Activated naive CD8-positive, alpha-beta T cell treated with anti-CD3 and anti-CD28 coated beads for 36 hours (primary cell): ENCODE results near the gene ACO1. TPM values are rescaled to one million over a fixed set of nuclear protein-coding genes. Genes with fewer than 3 reads are reported as not detected.

Experiments used
- DNase-seq: peaks from one replicate; pipeline ENCODE4 v3.0.0; 2021
- H3K27ac Mint-ChIP-seq: one replicate; pipeline ENCODE4 v1.8.0; 2022; ENCODE audit warnings: mild to moderate bottlenecking, moderate library complexity, mixed read lengths
- H3K27me3 Mint-ChIP-seq: one replicate; pipeline ENCODE4 v1.8.0; 2022; ENCODE audit warnings: mild to moderate bottlenecking, mixed read lengths
- H3K36me3 Mint-ChIP-seq: one replicate; pipeline ENCODE4 v1.8.0; 2021; ENCODE audit warnings: mild to moderate bottlenecking, mixed read lengths
- H3K4me1 Mint-ChIP-seq: one replicate; pipeline ENCODE4 v1.8.0; 2021; ENCODE audit warnings: mixed read lengths
- H3K4me3 Mint-ChIP-seq: one replicate; pipeline ENCODE4 v1.8.0; 2022; ENCODE audit warnings: mild to moderate bottlenecking, moderate library complexity, mixed read lengths
- H3K9me3 Mint-ChIP-seq: one replicate; pipeline ENCODE4 v1.8.0; 2022; ENCODE audit warnings: mixed read lengths
- total RNA-seq, 2 experiments: library from RNA; stranded (reverse); gene quantifications; one replicate each; pipeline ENCODE4 v1.2.3, GENCODE V29; 2021

ACO1 gene
- total RNA-seq, 2 experiments from 2014 or later = 16.3 to 16.7 TPM

- Mint-ChIP-seq H3K27me3 (no peaks in the 10 kb centered on the region), H3K4me3 (no peak overlapping the region), H3K4me1 (peaks cover 2% of the 10 kb centered on the region), H3K36me3 (peaks cover 6% of the 10 kb centered on the region), H3K27ac (no peak overlapping the region), H3K9me3 (no peaks in the 10 kb centered on the region)
- no peak for DNase-seq
These were observed 38.9 kb downstream of the ACO1 start for GRCh38 chr9:32423371-32423770.

DNA sequence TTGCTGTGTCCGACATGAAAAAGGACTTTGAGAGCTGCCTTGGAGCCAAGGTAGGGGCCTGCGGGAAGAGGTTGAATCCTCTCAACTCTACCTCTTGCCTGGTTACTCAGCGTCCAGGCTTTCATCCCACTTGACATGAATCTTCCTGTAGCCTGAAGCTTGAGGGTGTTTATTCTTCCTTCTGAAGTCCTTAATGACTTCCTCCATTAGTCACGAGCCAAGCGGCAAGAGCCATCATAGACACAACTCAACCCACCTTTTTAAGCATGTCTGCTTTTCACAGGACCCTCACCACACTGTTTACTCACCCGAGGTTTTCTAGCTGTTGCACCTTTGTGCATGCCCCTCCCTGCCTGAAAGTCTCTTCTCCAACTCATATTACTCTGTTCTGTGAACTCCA is 40.2 kb downstream of the ACO1 start:
- no peak overlapping the region for H3K4me3 Mint-ChIP-seq
- H3K36me3 Mint-ChIP-seq = peaks cover 6% of the 10 kb centered on the region
- DNase-seq = no peak
- no peak overlapping the region for H3K27ac Mint-ChIP-seq
- no peaks in the 10 kb centered on the region for H3K27me3 Mint-ChIP-seq
- peaks cover 2% of the 10 kb centered on the region for H3K4me1 Mint-ChIP-seq
- H3K9me3 Mint-ChIP-seq = no peaks in the 10 kb centered on the region

DNA sequence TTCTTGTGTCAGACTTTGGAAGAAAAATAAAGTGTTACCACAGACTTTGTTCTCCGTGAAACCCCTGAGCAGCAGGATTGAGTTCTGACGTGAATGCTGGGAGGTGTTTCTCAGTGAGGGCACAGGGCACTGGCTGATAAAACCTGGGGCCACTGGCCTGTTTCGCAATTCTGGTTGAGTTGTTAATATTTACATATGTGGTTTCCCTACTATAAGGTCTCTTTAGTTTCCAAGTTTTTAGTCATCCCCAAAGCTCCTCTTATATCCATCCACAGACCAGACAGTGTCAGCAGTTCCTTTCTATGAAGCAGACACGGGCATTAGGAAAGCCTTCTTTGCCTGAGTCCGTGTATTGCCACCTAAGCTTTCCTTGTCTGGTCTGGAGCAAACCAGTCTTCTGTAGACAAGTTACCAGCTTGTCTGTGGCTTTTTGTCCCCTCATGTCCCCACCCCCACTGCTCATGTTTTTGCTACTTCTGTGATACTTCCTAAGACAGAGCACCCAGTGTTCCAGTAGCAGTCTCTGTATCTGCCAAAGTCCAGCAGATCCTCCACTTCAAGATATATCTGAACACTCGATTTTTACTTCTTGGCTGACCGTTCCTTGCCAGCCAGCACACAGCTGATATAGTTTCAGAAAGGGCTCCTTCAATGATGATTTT is 42.0 kb downstream of the ACO1 start:
- no peak for DNase-seq
- no peak overlapping the region for H3K27ac Mint-ChIP-seq
- H3K4me1 Mint-ChIP-seq = peaks cover 2% of the 10 kb centered on the region
- H3K4me3 Mint-ChIP-seq = no peak overlapping the region
- peaks cover 6% of the 10 kb centered on the region for H3K36me3 Mint-ChIP-seq
- no peaks in the 10 kb centered on the region for H3K27me3 Mint-ChIP-seq
- no peaks in the 10 kb centered on the region for H3K9me3 Mint-ChIP-seq

DNA sequence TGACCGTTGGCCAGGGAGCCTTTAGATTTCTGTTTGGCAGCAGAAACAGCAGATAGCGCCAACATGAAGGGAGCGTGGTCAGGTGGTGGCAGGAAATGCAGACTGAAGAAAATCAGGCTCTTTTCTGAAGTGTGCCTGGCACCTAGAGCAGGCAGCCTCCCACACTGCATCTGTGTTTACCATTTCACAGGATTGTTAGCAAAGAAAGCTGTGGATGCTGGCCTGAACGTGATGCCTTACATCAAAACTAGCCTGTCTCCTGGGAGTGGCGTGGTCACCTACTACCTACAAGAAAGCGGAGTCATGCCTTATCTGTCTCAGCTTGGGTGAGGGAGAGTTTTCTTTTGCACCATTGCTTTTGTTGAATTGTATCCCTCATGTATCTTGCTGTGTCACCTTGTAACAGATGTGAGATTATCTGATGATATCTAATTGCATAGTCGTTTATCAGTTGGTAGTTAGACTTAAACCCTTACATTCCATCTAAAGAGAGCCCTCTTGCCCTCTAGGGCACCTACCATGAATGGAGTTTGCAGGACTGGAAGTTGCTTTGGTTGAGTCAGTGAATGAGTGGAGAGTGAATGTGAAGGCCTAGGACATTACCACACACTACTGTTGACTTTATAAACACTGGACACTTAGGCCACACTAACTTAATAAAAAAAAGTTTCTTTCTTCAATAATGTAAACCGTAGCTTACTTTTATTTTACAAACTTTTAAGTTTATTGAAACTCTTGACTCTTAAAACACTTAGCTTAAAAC is 42.8 kb downstream of the ACO1 start:
- no peaks in the 10 kb centered on the region for H3K9me3 Mint-ChIP-seq
- no peaks in the 10 kb centered on the region for H3K27me3 Mint-ChIP-seq
- H3K4me3 Mint-ChIP-seq = no peak overlapping the region
- H3K36me3 Mint-ChIP-seq = peaks cover 6% of the 10 kb centered on the region
- DNase-seq = no peak
- H3K4me1 Mint-ChIP-seq = peaks cover 2% of the 10 kb centered on the region
- no peak overlapping the region for H3K27ac Mint-ChIP-seq

DNA sequence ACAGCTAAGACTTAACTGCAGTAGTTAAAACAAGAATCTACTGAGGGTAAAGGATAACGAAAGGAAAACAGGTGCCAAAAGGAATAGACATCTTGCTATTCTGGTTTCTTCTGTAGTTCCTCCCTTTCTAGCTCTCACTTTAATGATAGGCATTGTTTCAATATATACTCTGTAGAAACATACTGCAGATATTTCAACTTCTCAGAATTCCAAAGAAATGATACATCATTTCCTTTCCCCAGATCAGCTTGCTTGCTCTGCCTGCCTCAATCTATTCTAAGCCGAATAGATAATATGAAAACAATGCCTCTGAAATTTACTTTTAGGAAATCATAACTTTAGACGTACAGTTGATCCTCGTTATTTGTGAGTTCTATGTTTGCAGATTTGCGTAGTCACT is 46.3 kb downstream of the ACO1 start:
- Mint-ChIP-seq H3K27me3 (no peaks in the 10 kb centered on the region), H3K4me3 (no peak overlapping the region)

GRCh38 chr9:32431196-32431595 is 46.8 kb downstream of the ACO1 start:
- DNase-seq = no peak
- Mint-ChIP-seq H3K9me3 (no peaks in the 10 kb centered on the region), H3K27ac (no peak overlapping the region), H3K27me3 (no peaks in the 10 kb centered on the region), H3K4me3 (no peak overlapping the region), H3K4me1 (no peaks in the 10 kb centered on the region), H3K36me3 (no peaks in the 10 kb centered on the region)

More for the DNA sequence above, 46.3 kb downstream of the ACO1 start:
- Mint-ChIP-seq H3K9me3 (no peaks in the 10 kb centered on the region), H3K27ac (no peak overlapping the region), H3K4me1 (peaks cover 2% of the 10 kb centered on the region), H3K36me3 (peaks cover 1% of the 10 kb centered on the region)
- no peak for DNase-seq

- Mint-ChIP-seq H3K27me3 (no peaks in the 10 kb centered on the region), H3K4me3 (no peak overlapping the region), H3K27ac (no peak overlapping the region), H3K4me1 (no peaks in the 10 kb centered on the region), H3K9me3 (no peaks in the 10 kb centered on the region), H3K36me3 (no peaks in the 10 kb centered on the region)
- peak; percentile 21 for DNase-seq
These were observed 47.6 kb downstream of the ACO1 start for GRCh38 chr9:32431940-32432555.

DNA sequence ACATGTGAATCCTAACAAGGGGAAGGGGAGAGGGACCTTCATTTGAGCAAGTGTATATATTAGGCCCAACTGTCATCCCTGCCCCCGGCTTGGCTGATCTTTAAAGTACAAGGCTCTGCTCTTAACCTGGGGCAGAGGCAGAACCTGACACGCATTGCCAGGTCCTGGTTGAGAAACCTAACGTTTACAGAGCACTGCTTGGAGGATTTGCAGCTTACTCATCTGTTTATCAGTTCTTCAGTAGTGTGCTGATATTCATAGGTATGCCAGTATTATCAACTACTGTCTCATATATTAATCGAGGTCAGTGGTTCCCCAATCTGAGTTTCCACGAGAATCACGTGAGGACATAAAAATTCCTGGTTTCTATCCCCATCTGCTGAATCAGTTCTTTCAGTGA is 50.4 kb downstream of the ACO1 start:
- no peak overlapping the region for H3K27ac Mint-ChIP-seq
- no peaks in the 10 kb centered on the region for H3K4me1 Mint-ChIP-seq
- no peaks in the 10 kb centered on the region for H3K9me3 Mint-ChIP-seq
- H3K27me3 Mint-ChIP-seq = no peaks in the 10 kb centered on the region
- H3K36me3 Mint-ChIP-seq = no peaks in the 10 kb centered on the region
- DNase-seq = no peak
- H3K4me3 Mint-ChIP-seq = no peak overlapping the region

GRCh38 chr9:32441678-32442077 is 57.2 kb downstream of the ACO1 start:
- H3K4me3 Mint-ChIP-seq = no peak overlapping the region
- no peaks in the 10 kb centered on the region for H3K4me1 Mint-ChIP-seq
- H3K36me3 Mint-ChIP-seq = peaks cover 26% of the 10 kb centered on the region
- H3K27me3 Mint-ChIP-seq = no peaks in the 10 kb centered on the region
- DNase-seq = no peak
- no peak overlapping the region for H3K27ac Mint-ChIP-seq
- H3K9me3 Mint-ChIP-seq = no peaks in the 10 kb centered on the region

GRCh38 chr9:32442433-32442832 is 58.0 kb downstream of the ACO1 start:
- no peak for DNase-seq
- H3K9me3 Mint-ChIP-seq = no peaks in the 10 kb centered on the region
- H3K36me3 Mint-ChIP-seq = peaks cover 30% of the 10 kb centered on the region
- no peak overlapping the region for H3K27ac Mint-ChIP-seq
- no peaks in the 10 kb centered on the region for H3K4me1 Mint-ChIP-seq
- no peaks in the 10 kb centered on the region for H3K27me3 Mint-ChIP-seq
- H3K4me3 Mint-ChIP-seq = no peak overlapping the region

- no peak for DNase-seq
- H3K4me1 Mint-ChIP-seq = no peaks in the 10 kb centered on the region
- H3K27ac Mint-ChIP-seq = no peak overlapping the region
- H3K9me3 Mint-ChIP-seq = no peaks in the 10 kb centered on the region
- peaks cover 27% of the 10 kb centered on the region for H3K36me3 Mint-ChIP-seq
- H3K27me3 Mint-ChIP-seq = no peaks in the 10 kb centered on the region
- no peak overlapping the region for H3K4me3 Mint-ChIP-seq
These were observed 65.5 kb downstream of the ACO1 start for GRCh38 chr9:32449969-32450368.

DNA sequence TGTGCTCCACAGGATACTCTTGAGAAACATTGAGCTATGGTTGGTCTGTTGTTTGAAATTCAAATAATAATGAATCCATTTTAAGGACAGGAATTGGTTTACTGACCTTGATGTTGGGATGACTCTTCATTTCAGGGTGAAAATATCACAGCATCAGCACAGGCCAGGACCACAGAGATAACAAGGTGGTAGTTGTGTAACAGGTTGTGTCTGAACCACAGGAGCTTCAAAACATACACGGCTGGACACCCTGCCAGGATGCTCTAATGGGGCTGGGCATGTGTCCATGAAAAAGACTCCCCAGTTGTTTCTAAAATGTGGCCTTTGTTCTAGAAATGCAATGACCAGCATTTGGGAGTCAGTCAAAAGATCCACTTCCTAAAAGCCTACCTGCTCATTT is 69.8 kb downstream of the ACO1 start:
- no peaks in the 10 kb centered on the region for H3K27me3 Mint-ChIP-seq
- DNase-seq = no peak
- H3K4me3 Mint-ChIP-seq = no peak overlapping the region

GRCh38 chr9:32455738-32456137 is 71.3 kb downstream of the ACO1 start:
- H3K4me3 Mint-ChIP-seq = no peak overlapping the region
- no peaks in the 10 kb centered on the region for H3K4me1 Mint-ChIP-seq
- H3K36me3 Mint-ChIP-seq = peaks cover 11% of the 10 kb centered on the region

More for the DNA sequence above, 69.8 kb downstream of the ACO1 start:
- Mint-ChIP-seq H3K9me3 (no peaks in the 10 kb centered on the region), H3K4me1 (no peaks in the 10 kb centered on the region), H3K36me3 (peaks cover 10% of the 10 kb centered on the region), H3K27ac (no peak overlapping the region)

GRCh38 chr9:32456564-32456963 is 72.1 kb downstream of the ACO1 start:
- Mint-ChIP-seq H3K9me3 (no peaks in the 10 kb centered on the region), H3K4me3 (no peak overlapping the region), H3K27ac (no peak overlapping the region), H3K27me3 (no peaks in the 10 kb centered on the region), H3K36me3 (peaks cover 8% of the 10 kb centered on the region), H3K4me1 (no peaks in the 10 kb centered on the region)
- DNase-seq = no peak

More at GRCh38 chr9:32455738-32456137, 71.3 kb downstream of the ACO1 start:
- no peak for DNase-seq
- Mint-ChIP-seq H3K27ac (no peak overlapping the region), H3K9me3 (no peaks in the 10 kb centered on the region), H3K27me3 (no peaks in the 10 kb centered on the region)

DNA sequence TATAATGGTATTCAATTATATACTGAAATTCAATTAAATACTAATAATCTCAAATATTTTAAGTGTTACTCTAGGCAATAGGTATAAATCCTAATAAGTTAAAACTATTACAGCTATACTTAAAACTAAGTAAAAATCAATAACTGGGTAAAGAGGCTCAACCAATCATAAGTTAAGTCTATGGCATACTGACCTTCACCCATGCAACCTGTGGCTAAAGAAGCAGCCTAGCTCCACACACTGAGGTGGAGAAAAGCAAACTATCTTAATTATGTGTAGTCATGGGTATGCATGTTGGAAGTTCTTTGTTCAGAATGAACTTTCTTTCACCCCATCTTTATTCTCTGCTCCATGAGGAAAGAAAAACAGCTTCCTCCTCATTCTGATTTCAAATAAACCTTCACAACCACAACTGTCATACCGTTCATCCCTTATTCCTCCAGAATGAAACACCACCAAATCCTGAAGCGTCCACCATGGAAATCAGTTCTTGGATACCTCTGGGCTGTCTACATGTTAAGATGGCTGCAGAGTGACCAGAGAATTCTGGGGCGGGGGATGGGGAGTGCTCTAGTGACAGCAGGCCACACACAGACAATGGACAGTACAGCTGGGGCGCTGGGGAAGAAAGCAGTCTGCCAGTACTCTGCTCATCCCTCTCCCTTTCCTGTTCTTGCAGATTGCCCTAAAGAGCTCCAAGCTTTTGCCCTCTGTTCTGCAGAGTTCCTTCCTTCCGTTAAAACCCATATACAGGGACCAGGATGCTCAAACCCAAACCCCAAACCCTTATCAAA is 79.3 kb downstream of the ACO1 start:
- DNase-seq = no peak
- Mint-ChIP-seq H3K4me3 (no peak overlapping the region), H3K27me3 (no peaks in the 10 kb centered on the region), H3K9me3 (no peaks in the 10 kb centered on the region), H3K36me3 (peaks cover 3% of the 10 kb centered on the region), H3K4me1 (no peaks in the 10 kb centered on the region), H3K27ac (no peak overlapping the region)
